A673 (cell line): ENCODE measurements around the gene GZF1. TPM values are rescaled to one million over a fixed set of nuclear protein-coding genes. Genes with fewer than 3 reads are reported as not detected.

Source experiments
- BruUV-seq: library from RNA; stranded (reverse); fragments of 400-500 nt; replicated peaks from 2 replicates; lab custom pipeline; 2021; lab: Mats Ljungman, UMichigan
- CTCF ChIA-PET: fragments of 300-600 bp; sonication (Branson Sonifier 250); formaldehyde crosslinking; loops from one replicate; lab custom pipeline; 2022; ENCODE audit warnings: antibody characterized with exemption; lab: Charles Lee
- POLR2A ChIA-PET: fragments of 300-600 bp; sonication (Branson Sonifier 250); formaldehyde crosslinking; loops from one replicate; lab custom pipeline; 2022; ENCODE audit warnings: antibody characterized with exemption; ENCODE audit not compliant: low non-redundant PET; lab: Charles Lee
- DNase-seq: peaks from one replicate; pipeline ENCODE4 v3.0.0-alpha.2; 2015; ENCODE audit warnings: low spot score
- H3K27ac ChIP-seq: fragments of 200-600 bp; sonication (generic); 2 replicates; pipeline ENCODE4 v1.5.1; 2016; ENCODE audit warnings: mixed run types, low read depth, mild to moderate bottlenecking, mixed read lengths, antibody characterized with exemption, low read length; ENCODE audit not compliant: poor library complexity, severe bottlenecking
- H3K27me3 ChIP-seq: fragments of 200-600 bp; sonication (generic); replicated peaks from 2 replicates; pipeline ENCODE4 v1.6.1; 2017; ENCODE audit warnings: mixed run types, low read depth, mild to moderate bottlenecking, mixed read lengths, antibody characterized with exemption, low read length; ENCODE audit not compliant: insufficient read depth, poor library complexity
- H3K36me3 ChIP-seq: fragments of 200-600 bp; sonication (generic); 2 replicates; pipeline ENCODE4 v1.6.1; 2016; ENCODE audit warnings: mixed run types, mild to moderate bottlenecking, mixed read lengths, antibody characterized with exemption, low read length; ENCODE audit not compliant: insufficient read depth, poor library complexity, severe bottlenecking
- H3K4me1 ChIP-seq: fragments of 200-600 bp; sonication (generic); 2 replicates; pipeline ENCODE4 v1.6.1; 2017; ENCODE audit warnings: mixed run types, mild to moderate bottlenecking, mixed read lengths, antibody characterized with exemption, low read length; ENCODE audit not compliant: insufficient read depth, poor library complexity, severe bottlenecking
- H3K4me3 ChIP-seq: fragments of 200-600 bp; sonication (generic); 2 replicates; pipeline ENCODE4 v1.5.1; 2016; ENCODE audit warnings: low read depth, mixed run types, mild to moderate bottlenecking, mixed read lengths, low read length; ENCODE audit not compliant: poor library complexity, severe bottlenecking
- H3K9me3 ChIP-seq: fragments of 200-600 bp; sonication (generic); 2 replicates; pipeline ENCODE4 v1.6.1; 2016; ENCODE audit warnings: mixed run types, low read depth, mild to moderate bottlenecking, mixed read lengths, antibody characterized with exemption, low read length; ENCODE audit not compliant: poor library complexity, severe bottlenecking
- EZH2 ChIP-seq: fragments of 200-600 bp; sonication (generic); IDR thresholded peaks from 2 replicates; pipeline ENCODE4 v1.6.1; 2017; ENCODE audit warnings: borderline replicate concordance, low read depth, mild to moderate bottlenecking, mixed read lengths, antibody characterized with exemption, low read length; ENCODE audit not compliant: poor library complexity, severe bottlenecking
- intact Hi-C: fragments of 100-400 bp; cut with micrococcal nuclease; formaldehyde crosslinking; loops from one replicate; pipeline ENCODE4 v1.10.0; 2022; ENCODE audit not compliant: unreplicated experiment
- total RNA-seq: library from RNA; stranded (reverse); gene quantifications from 2 replicates; pipeline ENCODE4 v1.2.3, GENCODE V29; 2021
- TF ChIP-seq, protein P1 (sequence below): fragments of 300-800, 200-600 bp; sonication (generic); conservative IDR thresholded peaks from 2 replicates; pipeline ENCODE4 v1.5.1; 2017; ENCODE audit warnings: low read depth, mild to moderate bottlenecking, antibody characterized with exemption, low read length, moderate library complexity, mixed read lengths

The GZF1 gene
- total RNA-seq, 1 experiment from 2014 or later = 13.7 TPM

DNA sequence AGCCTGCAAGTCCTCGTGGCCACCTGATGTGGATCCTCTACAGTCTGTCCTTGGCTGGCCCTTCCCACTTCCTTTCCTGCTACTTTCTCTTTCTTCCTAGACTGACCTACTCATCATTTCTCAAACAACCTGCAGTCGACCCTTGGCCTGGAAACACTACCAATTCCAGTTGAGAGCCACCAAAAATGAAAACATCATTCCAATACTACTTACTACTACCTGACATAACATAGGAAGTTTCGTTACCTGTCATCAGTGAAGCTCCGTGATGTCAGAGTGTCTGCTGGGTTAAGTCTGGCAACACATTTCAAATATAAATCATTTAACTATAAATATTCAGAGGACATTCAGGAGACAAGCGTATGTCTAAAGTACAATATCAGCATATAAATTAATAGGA, 13.8 kb downstream of the GZF1 start:
- Histone ChIP-seq H3K4me1 (no peaks in the 10 kb centered on the region), H3K27me3 (no peaks in the 10 kb centered on the region), H3K27ac (no peak overlapping the region), H3K36me3 (peaks cover 64% of the 10 kb centered on the region), H3K4me3 (no peak overlapping the region), H3K9me3 (no peaks in the 10 kb centered on the region)
- TF ChIP-seq EZH2 = no peak
- TF ChIP-seq, protein P1, sequence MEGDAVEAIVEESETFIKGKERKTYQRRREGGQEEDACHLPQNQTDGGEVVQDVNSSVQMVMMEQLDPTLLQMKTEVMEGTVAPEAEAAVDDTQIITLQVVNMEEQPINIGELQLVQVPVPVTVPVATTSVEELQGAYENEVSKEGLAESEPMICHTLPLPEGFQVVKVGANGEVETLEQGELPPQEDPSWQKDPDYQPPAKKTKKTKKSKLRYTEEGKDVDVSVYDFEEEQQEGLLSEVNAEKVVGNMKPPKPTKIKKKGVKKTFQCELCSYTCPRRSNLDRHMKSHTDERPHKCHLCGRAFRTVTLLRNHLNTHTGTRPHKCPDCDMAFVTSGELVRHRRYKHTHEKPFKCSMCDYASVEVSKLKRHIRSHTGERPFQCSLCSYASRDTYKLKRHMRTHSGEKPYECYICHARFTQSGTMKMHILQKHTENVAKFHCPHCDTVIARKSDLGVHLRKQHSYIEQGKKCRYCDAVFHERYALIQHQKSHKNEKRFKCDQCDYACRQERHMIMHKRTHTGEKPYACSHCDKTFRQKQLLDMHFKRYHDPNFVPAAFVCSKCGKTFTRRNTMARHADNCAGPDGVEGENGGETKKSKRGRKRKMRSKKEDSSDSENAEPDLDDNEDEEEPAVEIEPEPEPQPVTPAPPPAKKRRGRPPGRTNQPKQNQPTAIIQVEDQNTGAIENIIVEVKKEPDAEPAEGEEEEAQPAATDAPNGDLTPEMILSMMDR = no peak
- intact Hi-C loops = no loop called here
- BruUV-seq = no TSS peak
- CTCF ChIA-PET = no interaction called here
- DNase-seq = no peak
- POLR2A ChIA-PET = no interaction called here

DNA sequence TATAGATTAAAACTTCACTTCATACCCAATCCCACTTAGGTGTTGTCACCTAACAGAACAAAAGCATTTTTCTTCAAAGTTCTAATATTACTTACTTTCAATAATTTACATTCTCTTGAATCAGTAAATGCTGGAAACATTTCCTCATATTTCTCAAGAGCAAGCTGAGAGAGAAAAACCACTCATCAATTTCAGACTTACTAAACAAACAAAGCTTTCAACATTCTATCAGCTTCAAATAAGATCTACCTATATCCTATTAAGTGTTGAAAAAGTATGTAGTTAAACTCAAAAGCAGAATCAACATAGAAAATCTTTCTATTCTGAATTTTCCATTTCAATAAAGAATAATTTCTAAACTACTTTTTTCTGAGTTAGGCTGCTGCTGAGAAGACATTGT, 17.8 kb downstream of the GZF1 start:
- Histone ChIP-seq H3K27me3 (no peaks in the 10 kb centered on the region), H3K4me1 (no peaks in the 10 kb centered on the region), H3K9me3 (no peaks in the 10 kb centered on the region), H3K27ac (no peak overlapping the region), H3K4me3 (no peak overlapping the region), H3K36me3 (peaks cover 40% of the 10 kb centered on the region)
- no peak for TF ChIP-seq EZH2
- TF ChIP-seq, protein P1 = no peak
- DNase-seq = no peak
- intact Hi-C loops = no loop called here
- BruUV-seq = no TSS peak
- CTCF ChIA-PET = no interaction called here
- POLR2A ChIA-PET = no interaction called here

DNA sequence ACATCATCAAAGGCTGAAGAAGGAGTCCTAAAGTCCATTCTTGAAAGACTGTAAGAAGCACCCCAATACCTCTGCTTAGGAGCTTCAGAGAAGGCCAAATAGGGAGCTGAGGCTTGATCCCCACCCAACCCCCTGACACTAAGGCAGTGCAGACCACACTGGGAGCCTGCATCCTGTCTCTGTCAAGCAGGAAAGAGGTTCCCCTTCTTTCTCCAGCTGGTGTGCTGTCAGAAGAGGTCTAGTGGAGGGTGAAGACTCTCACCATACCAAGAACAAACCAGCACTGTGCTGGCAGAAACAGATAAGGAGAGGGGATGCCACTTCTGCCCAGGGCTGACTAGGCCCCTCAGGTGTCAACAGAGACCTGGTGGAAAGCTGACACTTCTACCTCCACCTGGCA, 19.9 kb downstream of the GZF1 start:
- H3K36me3 ChIP-seq = peaks cover 29% of the 10 kb centered on the region
- no peaks in the 10 kb centered on the region for H3K4me1 ChIP-seq
- no peaks in the 10 kb centered on the region for H3K27me3 ChIP-seq
- no peak for DNase-seq
- no peaks in the 10 kb centered on the region for H3K9me3 ChIP-seq
- intact Hi-C loops = no loop called here
- BruUV-seq = no TSS peak
- TF ChIP-seq, protein P1 = no peak
- TF ChIP-seq EZH2 = no peak
- POLR2A ChIA-PET = no interaction called here
- CTCF ChIA-PET = no interaction called here
- no peak overlapping the region for H3K27ac ChIP-seq
- no peak overlapping the region for H3K4me3 ChIP-seq
